Endodermal cell (in vitro differentiated cells): ENCODE results near the gene MEGF8. TPM values are rescaled to one million over a fixed set of nuclear protein-coding genes. Genes with fewer than 3 reads are reported as not detected.

Experiments
- DNase-seq: peaks from one replicate; pipeline ENCODE4 v3.0.0-alpha.2; 2017
- H3K27ac ChIP-seq: 2 replicates; pipeline ENCODE4 v1.5.1; 2013; ENCODE audit warnings: mild to moderate bottlenecking, low read depth, low read length, moderate library complexity
- H3K27me3 ChIP-seq: 2 replicates; pipeline ENCODE4 v1.6.1; 2013; ENCODE audit warnings: mild to moderate bottlenecking, low read length, moderate library complexity; ENCODE audit not compliant: insufficient read depth, control insufficient read depth, poor library complexity, severe bottlenecking
- H3K36me3 ChIP-seq: 2 replicates; pipeline ENCODE4 v1.7.0; 2013; ENCODE audit warnings: mild to moderate bottlenecking, low read length, moderate library complexity; ENCODE audit not compliant: control insufficient read depth, insufficient read depth
- H3K4me1 ChIP-seq: one replicate; pipeline ENCODE4 v1.7.0; 2013; ENCODE audit warnings: low read length; ENCODE audit not compliant: control insufficient read depth, insufficient read depth
- H3K4me3 ChIP-seq: 2 replicates; pipeline ENCODE4 v1.5.1; 2013; ENCODE audit warnings: mild to moderate bottlenecking, low read length, moderate library complexity
- H3K9ac ChIP-seq: 2 replicates; pipeline ENCODE4 v1.6.1; 2013; ENCODE audit warnings: mild to moderate bottlenecking, low read length, moderate library complexity; ENCODE audit not compliant: poor library complexity, severe bottlenecking; ENCODE audit errors: extremely low read depth
- H3K9me3 ChIP-seq: 2 replicates; pipeline ENCODE4 v1.6.1; 2013; ENCODE audit warnings: mild to moderate bottlenecking, low read length, moderate library complexity; ENCODE audit not compliant: control insufficient read depth
- H3K27ac Mint-ChIP-seq: 2 replicates; pipeline ENCODE4 v1.8.0; 2020; ENCODE audit warnings: mixed read lengths
- H3K27me3 Mint-ChIP-seq: 2 replicates; pipeline ENCODE4 v1.8.0; 2021; ENCODE audit warnings: mild to moderate bottlenecking, mixed read lengths; ENCODE audit not compliant: insufficient read depth
- H3K36me3 Mint-ChIP-seq: 2 replicates; pipeline ENCODE4 v1.8.0; 2020; ENCODE audit warnings: low read depth, mixed read lengths
- H3K4me1 Mint-ChIP-seq: 2 replicates; pipeline ENCODE4 v1.8.0; 2020; ENCODE audit warnings: mixed read lengths
- H3K4me3 Mint-ChIP-seq: 2 replicates; pipeline ENCODE4 v1.8.0; 2020; ENCODE audit warnings: mild to moderate bottlenecking, moderate library complexity, mixed read lengths
- H3K9me3 Mint-ChIP-seq: 2 replicates; pipeline ENCODE4 v1.8.0; 2020; ENCODE audit warnings: mild to moderate bottlenecking, mixed read lengths
- WGBS, 2 experiments: methylation state at CpG; one replicate each; pipeline versions ENCODE4 v1.1.5 to v1.1.7; 2013; ENCODE audit warnings: missing lambda C conversion rate in 2 of 2, mixed read lengths in 1 of 2; ENCODE audit not compliant: insufficient coverage in 1 of 2, insufficient read length in 1 of 2; 5-methylcytosine and 5-hydroxymethylcytosine counted together
- total RNA-seq, 2 donors: library from RNA; stranded (reverse); fragmentation: NEBNext Ultra II Directional in 1 of 2; extraction: Animal tissue kit (Norgen Biotek cat#: 25700) in 1 of 2; gene quantifications; 2 replicates in 1 of 2; 3 replicates in 1 of 2; pipeline ENCODE4 v1.2.1, GENCODE V29; 2021
- TF ChIP-seq, protein P1 (sequence below): fragments of 200-600 bp; sonication (generic); conservative IDR thresholded peaks from 2 replicates; pipeline ENCODE4 v1.5.0; 2021; ENCODE audit warnings: antibody characterized with exemption, mild to moderate bottlenecking

The MEGF8 gene
- total RNA-seq, 2 donors from 2014 or later, result 48.0 to 51.4 TPM

GRCh38 chr19:42352301-42353259, 27.1 kb downstream of the MEGF8 start:
- no peak overlapping the region for H3K9ac ChIP-seq
- Mint-ChIP-seq H3K4me1 (no peaks in the 10 kb centered on the region), H3K27ac (no peak overlapping the region), H3K27me3 (no peaks in the 10 kb centered on the region), H3K36me3 (peaks cover 33% of the 10 kb centered on the region), H3K9me3 (no peaks in the 10 kb centered on the region), H3K4me3 (no peak overlapping the region)
- peak overlapping the region; percentile 70 for H3K27ac ChIP-seq
- no peaks in the 10 kb centered on the region for H3K27me3 ChIP-seq
- H3K9me3 ChIP-seq, result no peaks in the 10 kb centered on the region
- no peak for DNase-seq
- TF ChIP-seq, protein P1, sequence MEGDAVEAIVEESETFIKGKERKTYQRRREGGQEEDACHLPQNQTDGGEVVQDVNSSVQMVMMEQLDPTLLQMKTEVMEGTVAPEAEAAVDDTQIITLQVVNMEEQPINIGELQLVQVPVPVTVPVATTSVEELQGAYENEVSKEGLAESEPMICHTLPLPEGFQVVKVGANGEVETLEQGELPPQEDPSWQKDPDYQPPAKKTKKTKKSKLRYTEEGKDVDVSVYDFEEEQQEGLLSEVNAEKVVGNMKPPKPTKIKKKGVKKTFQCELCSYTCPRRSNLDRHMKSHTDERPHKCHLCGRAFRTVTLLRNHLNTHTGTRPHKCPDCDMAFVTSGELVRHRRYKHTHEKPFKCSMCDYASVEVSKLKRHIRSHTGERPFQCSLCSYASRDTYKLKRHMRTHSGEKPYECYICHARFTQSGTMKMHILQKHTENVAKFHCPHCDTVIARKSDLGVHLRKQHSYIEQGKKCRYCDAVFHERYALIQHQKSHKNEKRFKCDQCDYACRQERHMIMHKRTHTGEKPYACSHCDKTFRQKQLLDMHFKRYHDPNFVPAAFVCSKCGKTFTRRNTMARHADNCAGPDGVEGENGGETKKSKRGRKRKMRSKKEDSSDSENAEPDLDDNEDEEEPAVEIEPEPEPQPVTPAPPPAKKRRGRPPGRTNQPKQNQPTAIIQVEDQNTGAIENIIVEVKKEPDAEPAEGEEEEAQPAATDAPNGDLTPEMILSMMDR, result no peak
- peaks cover 17% of the 10 kb centered on the region for H3K36me3 ChIP-seq
- H3K4me3 ChIP-seq, result no peak overlapping the region
- 84 to 95% methylated on average over 18 to 31 of the region's 31 CpGs for WGBS, 2 experiments
- no peaks in the 10 kb centered on the region for H3K4me1 ChIP-seq

- H3K36me3 Mint-ChIP-seq, result peaks cover 31% of the 10 kb centered on the region
- H3K4me3 ChIP-seq, result no peak overlapping the region
- H3K27ac Mint-ChIP-seq, result no peak overlapping the region
- peak overlapping the region; percentile 70 for H3K27ac ChIP-seq
- TF ChIP-seq, protein P1, result no peak
- no peaks in the 10 kb centered on the region for H3K9me3 Mint-ChIP-seq
- no peak overlapping the region for H3K9ac ChIP-seq
- no peaks in the 10 kb centered on the region for H3K9me3 ChIP-seq
- 94% methylated on average over 13 to 29 of the region's 29 CpGs for WGBS, 2 experiments
- H3K4me3 Mint-ChIP-seq, result no peak overlapping the region
- H3K27me3 ChIP-seq, result no peaks in the 10 kb centered on the region
- no peaks in the 10 kb centered on the region for H3K4me1 ChIP-seq
- no peaks in the 10 kb centered on the region for H3K4me1 Mint-ChIP-seq
- peaks cover 14% of the 10 kb centered on the region for H3K36me3 ChIP-seq
- H3K27me3 Mint-ChIP-seq, result no peaks in the 10 kb centered on the region
- DNase-seq, result no peak
These were observed 28.0 kb downstream of the MEGF8 start for GRCh38 chr19:42353341-42354015.

GRCh38 chr19:42355896-42356295, 30.5 kb downstream of the MEGF8 start:
- Mint-ChIP-seq H3K9me3 (no peaks in the 10 kb centered on the region), H3K36me3 (peaks cover 36% of the 10 kb centered on the region), H3K27ac (no peak overlapping the region), H3K27me3 (no peaks in the 10 kb centered on the region), H3K4me3 (no peak overlapping the region), H3K4me1 (no peaks in the 10 kb centered on the region)
- no peaks in the 10 kb centered on the region for H3K9me3 ChIP-seq
- H3K4me3 ChIP-seq, result no peak overlapping the region
- 97 to 100% methylated on average over 2 to 12 of the region's 12 CpGs for WGBS, 2 experiments
- no peak for DNase-seq
- TF ChIP-seq, protein P1, result no peak
- no peak overlapping the region for H3K9ac ChIP-seq
- H3K36me3 ChIP-seq, result peaks cover 14% of the 10 kb centered on the region
- H3K4me1 ChIP-seq, result no peaks in the 10 kb centered on the region
- H3K27me3 ChIP-seq, result no peaks in the 10 kb centered on the region
- H3K27ac ChIP-seq, result no peak overlapping the region
